Thymus (tissue), 11 donors: ENCODE results near the gene CIB4. TPM values are rescaled to one million over a fixed set of nuclear protein-coding genes. Genes with fewer than 3 reads are reported as not detected.
"Not testable (repeated sequence)": the region's sequence is repeated elsewhere in the genome, so short reads cannot be mapped to it uniquely, and the experiment has no call there.

ENCODE experiments used
- DNase-seq, 9 donors: peaks; one replicate each; pipeline ENCODE4 v3.0.0-alpha.2; 2013; ENCODE audit warnings: low spot score in 9 of 9, low read depth in 6 of 9, missing footprints in 1 of 9
- H3K27ac ChIP-seq, 2 donors: one replicate each; pipeline ENCODE4 v1.5.1; 2013; ENCODE audit warnings: control low read depth in 1 of 2, low read depth in 1 of 2, low read length in 1 of 2, mild to moderate bottlenecking in 1 of 2, moderate library complexity in 1 of 2
- H3K27me3 ChIP-seq, 2 donors: one replicate each; pipeline ENCODE4 v1.5.1; 2013; ENCODE audit warnings: low read length in 1 of 2; ENCODE audit not compliant: control insufficient read depth in 2 of 2, insufficient read depth in 1 of 2
- H3K36me3 ChIP-seq, 2 donors: one replicate each; pipeline ENCODE4 v1.5.1; 2013; ENCODE audit warnings: low read length in 1 of 2, mild to moderate bottlenecking in 1 of 2, moderate library complexity in 1 of 2; ENCODE audit not compliant: control insufficient read depth in 2 of 2, insufficient read depth in 2 of 2
- H3K4me1 ChIP-seq, 2 donors: one replicate each; pipeline ENCODE4 v1.5.1; 2013; ENCODE audit warnings: low read length in 2 of 2; ENCODE audit not compliant: control insufficient read depth in 2 of 2, insufficient read depth in 2 of 2
- H3K4me3 ChIP-seq, 2 donors: one replicate each; pipeline ENCODE4 v1.5.1; 2013; ENCODE audit warnings: low read length in 2 of 2, control low read depth in 1 of 2, mild to moderate bottlenecking in 1 of 2
- H3K9me3 ChIP-seq, 2 donors: one replicate each; pipeline ENCODE4 v1.5.1; 2013; ENCODE audit warnings: low read length in 1 of 2, mild to moderate bottlenecking in 1 of 2; ENCODE audit not compliant: control insufficient read depth in 2 of 2, insufficient read depth in 1 of 2
- WGBS: extraction: QIAGEN DNeasy Blood & Tissue Kit; methylation state at CpG from one replicate; pipeline ENCODE4 v1.1.7; 2013; 5-methylcytosine and 5-hydroxymethylcytosine counted together
- polyA plus RNA-seq: library from polyadenylated mRNA; stranded (reverse); fragments of 200-250 nt; gene quantifications from one replicate; pipeline ENCODE4 v1.2.3, GENCODE V29; 2013
- total RNA-seq: library from RNA; stranded (reverse); fragments of 120-200 nt; gene quantifications from one replicate; pipeline ENCODE4 v1.2.4, GENCODE V29; 2013
- donor health status: healthy.

CIB4 gene
- total and polyA plus RNA-seq, 2 donors, result 0.19 TPM; not detected in 1

DNA sequence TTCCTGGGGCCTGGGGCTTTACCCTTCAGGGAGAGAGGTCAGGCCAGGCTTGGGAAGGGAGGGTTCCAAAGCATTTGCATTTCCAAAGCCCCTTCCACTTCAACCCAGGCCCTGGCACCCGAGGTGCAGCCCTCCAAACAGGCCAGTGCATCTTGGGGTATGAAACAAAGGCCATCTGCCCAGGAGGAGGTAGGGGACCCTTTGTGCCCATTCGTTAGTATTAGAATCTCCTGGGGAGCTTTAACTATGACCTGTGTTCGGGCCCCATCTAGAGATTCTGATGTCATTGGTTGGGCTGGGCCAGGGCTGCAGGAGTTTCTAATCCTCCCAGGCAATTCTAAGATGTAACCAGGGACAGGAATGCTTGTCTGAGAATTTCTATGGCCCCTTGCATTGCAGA, 73.6 kb downstream of the CIB4 start:
- H3K27me3 ChIP-seq, result peaks cover 8 to 74% of the 10 kb centered on the region in 2 donors
- no peak for DNase-seq
- no peak overlapping the region for H3K4me3 ChIP-seq
- no peak overlapping the region for H3K27ac ChIP-seq
- peaks cover under 1 to 4% of the 10 kb centered on the region in 2 donors for H3K4me1 ChIP-seq
- no peaks in the 10 kb centered on the region for H3K9me3 ChIP-seq
- no peaks in the 10 kb centered on the region for H3K36me3 ChIP-seq
- 89% methylated on average over 3 of the region's 3 CpGs for WGBS

DNA sequence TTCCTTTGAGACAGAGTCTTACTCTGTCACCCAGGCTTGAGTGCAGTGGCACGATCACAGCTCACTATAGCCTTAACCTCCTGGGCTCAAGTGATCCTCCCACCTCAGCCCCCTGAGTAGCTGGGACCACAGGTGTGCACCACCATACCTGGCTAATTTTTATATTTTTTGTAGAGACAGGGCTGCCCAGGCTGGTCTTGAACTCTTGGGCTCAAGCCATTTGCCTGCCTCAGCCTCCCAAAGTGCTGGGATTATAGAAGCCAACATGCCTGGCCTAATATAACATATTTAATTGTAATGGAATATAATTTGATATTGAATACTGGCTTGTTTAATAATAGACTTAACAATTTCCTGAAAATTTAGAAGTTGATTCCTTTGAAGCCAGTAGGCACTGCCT, 74.4 kb downstream of the CIB4 start:
- H3K27me3 ChIP-seq, result peaks cover 16 to 75% of the 10 kb centered on the region in 2 donors
- DNase-seq, H3K4me3 ChIP-seq, H3K27ac ChIP-seq, H3K9me3 ChIP-seq, H3K36me3 ChIP-seq: not testable (repeated sequence)
- 94% methylated on average over 1 of the region's 1 CpG for WGBS
- peaks cover 7 to 11% of the 10 kb centered on the region in 2 donors for H3K4me1 ChIP-seq

DNA sequence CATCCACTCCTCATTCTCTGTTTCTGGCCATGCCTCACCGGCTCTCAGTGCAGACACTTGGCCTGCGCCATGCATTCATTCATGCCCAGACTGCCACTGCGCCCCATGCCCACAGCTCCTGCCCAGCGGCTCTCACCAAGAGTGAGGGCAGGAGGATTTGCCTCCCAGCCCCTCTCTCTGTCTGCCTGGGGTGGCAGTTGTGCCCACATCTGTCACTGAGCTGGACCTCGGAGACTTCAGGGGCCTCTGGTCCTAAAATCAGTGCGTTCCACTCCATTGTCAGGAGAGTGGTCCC, 75.1 kb downstream of the CIB4 start:
- Histone ChIP-seq H3K36me3 (no peaks in the 10 kb centered on the region), H3K27me3 (peaks cover 20 to 78% of the 10 kb centered on the region in 2 donors), H3K27ac (no peak overlapping the region), H3K9me3 (peaks cover 0 to 5% of the 10 kb centered on the region in 2 donors), H3K4me3 (no peak overlapping the region), H3K4me1 (peaks cover 7 to 14% of the 10 kb centered on the region in 2 donors)
- WGBS, result 97% methylated on average over 6 of the region's 6 CpGs
- no peak for DNase-seq

DNA sequence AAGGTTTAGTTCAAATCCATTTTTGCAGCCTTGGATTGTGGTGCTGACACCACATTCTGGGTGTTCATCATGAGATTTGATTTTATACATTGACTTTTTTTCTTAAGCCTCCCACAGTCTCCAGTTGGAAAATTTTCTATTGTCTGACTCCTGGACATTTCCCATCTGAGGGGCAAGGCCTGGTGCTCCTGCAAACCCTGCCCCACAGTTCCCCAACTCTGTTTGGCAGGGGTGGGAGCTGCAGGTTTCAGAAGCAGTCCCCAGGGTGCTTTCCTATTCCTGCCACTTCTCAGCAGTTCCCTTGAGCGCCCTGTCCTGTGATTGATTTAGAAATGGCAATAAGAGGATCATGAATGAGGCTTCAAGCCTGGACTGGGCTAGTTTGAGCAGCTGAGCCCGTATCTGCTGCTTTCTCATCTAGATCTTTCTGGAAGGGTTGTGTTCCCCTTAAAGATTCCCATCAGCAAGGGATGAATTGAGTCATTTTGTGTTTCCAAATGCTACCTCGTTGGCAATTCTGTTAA, 77.0 kb downstream of the CIB4 start:
- WGBS, result 93% methylated on average over 3 of the region's 3 CpGs
- H3K9me3 ChIP-seq, result peaks cover 0 to 5% of the 10 kb centered on the region in 2 donors
- H3K27ac ChIP-seq, result no peak overlapping the region
- H3K4me3 ChIP-seq, result no peak overlapping the region
- H3K27me3 ChIP-seq, result peaks cover 20 to 80% of the 10 kb centered on the region in 2 donors
- H3K36me3 ChIP-seq, result no peaks in the 10 kb centered on the region
- no peak for DNase-seq
- H3K4me1 ChIP-seq, result peaks cover 7 to 14% of the 10 kb centered on the region in 2 donors

DNA sequence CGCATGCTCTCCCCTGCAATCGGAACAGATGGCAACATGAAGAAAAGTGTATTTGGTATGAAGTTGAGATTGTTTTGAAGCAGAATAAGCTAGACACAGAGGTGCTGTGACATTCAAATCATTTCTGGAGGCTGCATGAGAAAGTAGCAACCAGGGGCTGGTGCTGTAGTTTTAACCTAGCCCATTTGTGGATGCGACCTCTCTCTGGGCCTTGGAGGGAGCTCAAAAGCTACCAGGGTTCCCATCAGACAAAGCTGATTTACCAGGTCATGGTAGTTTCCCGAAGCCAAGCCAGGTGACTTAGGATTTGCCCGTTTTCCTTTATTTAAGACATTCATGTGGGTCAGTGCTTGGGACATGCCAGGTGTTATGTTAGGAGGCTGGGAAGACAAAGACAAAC, 77.5 kb downstream of the CIB4 start:
- no peak overlapping the region for H3K27ac ChIP-seq

DNA sequence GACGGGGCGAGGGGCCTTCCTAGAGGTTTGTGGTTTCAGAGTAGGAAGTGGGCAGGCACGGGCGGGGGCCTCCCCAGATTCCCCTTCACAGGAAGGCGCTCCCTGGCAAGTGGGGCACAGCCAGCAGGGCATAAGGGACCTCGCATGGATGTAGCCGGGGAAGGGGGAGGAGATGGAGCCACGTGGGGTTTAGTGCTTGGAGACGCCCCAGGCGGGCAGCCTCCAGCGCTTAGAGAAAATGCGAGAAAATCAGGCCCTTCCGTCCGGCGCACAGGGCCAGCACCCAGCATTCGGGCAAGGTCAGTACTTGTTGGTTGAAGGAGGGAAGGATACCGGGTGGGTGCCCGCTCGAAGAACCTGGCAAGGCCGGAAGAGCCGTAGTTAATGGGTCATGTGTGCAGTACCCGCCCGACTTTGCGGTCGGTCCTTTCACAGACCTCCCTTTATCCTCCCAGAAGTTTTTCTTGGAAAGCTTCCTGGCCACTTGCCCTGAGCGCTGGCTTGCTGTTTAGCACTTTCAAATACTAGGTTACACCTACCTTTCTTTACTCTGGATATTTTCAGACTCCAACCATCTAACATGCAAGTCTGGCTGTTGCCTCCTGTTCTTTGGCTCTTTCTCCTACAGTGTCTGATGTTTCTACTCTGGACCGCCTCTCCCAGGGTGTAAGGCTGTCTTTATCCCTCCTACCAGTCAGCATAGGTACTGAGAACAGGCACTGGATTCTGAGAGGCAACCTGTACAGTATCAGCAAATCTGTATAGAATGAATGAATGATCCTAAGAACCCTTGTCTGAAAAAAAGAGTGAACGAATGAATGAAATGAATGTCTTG, 78.1 kb downstream of the CIB4 start:
- 45% methylated on average over 28 of the region's 28 CpGs for WGBS
- H3K36me3 ChIP-seq, result no peaks in the 10 kb centered on the region
- H3K27me3 ChIP-seq, result peaks cover 25 to 86% of the 10 kb centered on the region in 2 donors
- H3K9me3 ChIP-seq, result peaks cover 0 to 7% of the 10 kb centered on the region in 2 donors
- no peak overlapping the region for H3K4me3 ChIP-seq
- H3K4me1 ChIP-seq, result peaks cover 7 to 14% of the 10 kb centered on the region in 2 donors
- no peak overlapping the region for H3K27ac ChIP-seq
- DNase-seq, result no peak

More for the DNA sequence above, 77.5 kb downstream of the CIB4 start:
- WGBS, result 94% methylated on average over 5 of the region's 5 CpGs
- Histone ChIP-seq H3K9me3 (peaks cover 0 to 5% of the 10 kb centered on the region in 2 donors), H3K4me1 (peaks cover 7 to 14% of the 10 kb centered on the region in 2 donors), H3K27me3 (peaks cover 22 to 84% of the 10 kb centered on the region in 2 donors), H3K36me3 (no peaks in the 10 kb centered on the region), H3K4me3 (no peak overlapping the region)
- DNase-seq, result no peak

DNA sequence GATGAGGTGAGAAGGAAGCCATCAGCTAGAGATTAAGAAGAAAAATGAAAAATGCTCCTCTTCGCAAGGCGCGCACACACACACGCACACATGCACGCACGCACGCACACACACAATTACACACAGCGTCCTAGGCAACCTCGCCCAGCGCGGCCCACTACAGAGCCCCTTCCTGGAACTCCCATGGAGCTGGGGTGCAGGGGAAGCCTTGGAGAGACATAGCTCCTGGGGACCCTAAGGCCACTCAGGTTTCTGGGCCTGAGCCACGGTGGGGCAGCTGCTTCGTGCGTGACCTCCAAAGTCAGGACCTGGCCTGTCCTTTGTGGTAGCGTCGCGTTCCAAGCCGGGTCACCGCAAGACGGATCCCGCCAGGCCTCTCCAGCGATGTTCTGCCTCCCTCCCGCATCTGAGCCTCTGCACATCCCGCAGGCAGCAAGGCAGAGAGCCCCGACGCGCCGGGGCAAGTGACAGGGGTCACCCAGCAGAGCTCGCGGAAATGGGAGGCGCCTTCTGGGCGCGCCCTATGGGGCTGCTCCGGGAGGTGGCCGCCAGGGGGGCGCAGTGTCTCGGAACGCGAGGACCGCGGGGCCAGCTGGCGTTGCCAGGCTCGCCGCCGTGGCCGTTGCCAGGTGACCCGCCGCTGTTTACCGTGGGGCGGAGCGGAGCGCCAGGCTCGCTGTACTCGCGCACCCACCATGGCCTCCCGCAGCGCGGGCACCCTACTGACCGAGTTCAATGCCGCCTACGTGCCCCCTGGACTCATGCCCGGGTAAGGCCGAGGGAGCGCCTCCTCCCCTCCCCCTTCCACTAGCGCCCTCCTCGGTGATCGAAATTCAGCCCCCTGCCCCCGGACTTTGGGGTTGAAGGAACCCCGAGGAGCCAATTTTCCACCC, 79.0 kb downstream of the CIB4 start:
- Histone ChIP-seq H3K27ac (no peak overlapping the region), H3K9me3 (peaks cover 0 to 12% of the 10 kb centered on the region in 2 donors), H3K4me1 (peaks cover 7 to 14% of the 10 kb centered on the region in 2 donors), H3K27me3 (peaks cover 25 to 89% of the 10 kb centered on the region in 2 donors), H3K36me3 (no peaks in the 10 kb centered on the region), H3K4me3 (peak overlapping the region in 1 of 2 donors; percentile 29)
- DNase-seq, result peak in 8 of 9 donors; percentile 4 to 59 (median 20)
- WGBS, result 15% methylated on average over 69 of the region's 69 CpGs

DNA sequence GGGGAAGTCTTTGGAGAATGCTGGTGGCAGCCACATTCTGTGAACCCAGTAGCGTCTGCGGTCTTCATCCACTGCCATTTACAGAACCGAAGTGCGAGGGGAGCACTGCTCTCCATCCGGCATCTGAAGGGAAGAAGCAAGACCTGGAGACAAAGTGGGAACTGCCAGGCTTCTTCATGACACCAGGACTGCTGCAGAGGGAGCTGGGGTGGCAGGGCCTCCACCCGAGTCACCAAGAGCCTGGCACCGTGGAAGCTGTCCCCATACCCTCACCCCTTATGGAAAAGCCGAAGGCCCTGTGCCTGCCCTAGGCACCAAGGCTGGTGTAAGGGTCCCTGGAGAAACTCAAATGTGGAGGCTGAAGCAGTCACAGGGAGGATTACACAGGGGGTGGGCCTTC, 79.8 kb downstream of the CIB4 start:
- Histone ChIP-seq H3K36me3 (no peaks in the 10 kb centered on the region), H3K27me3 (peaks cover 25 to 97% of the 10 kb centered on the region in 2 donors), H3K9me3 (peaks cover 0 to 12% of the 10 kb centered on the region in 2 donors), H3K4me1 (peaks cover 7 to 14% of the 10 kb centered on the region in 2 donors), H3K27ac (no peak overlapping the region), H3K4me3 (no peak overlapping the region)
- WGBS, result 98% methylated on average over 8 of the region's 8 CpGs
- DNase-seq, result no peak
